Upper lobe of left lung (tissue), 6 donors: ENCODE results near the gene ANXA6. TPM values are rescaled to one million over a fixed set of nuclear protein-coding genes. Genes with fewer than 3 reads are reported as not detected.
A peak's percentile ranks its signal among the peaks of the same experiment; 100 is the strongest.

Source experiments
- ATAC-seq, 2 donors: fragments of 200-7000 bp; cut with Tn5 transposase; one replicate each; pipeline ENCODE4 v1.9.1; 2022; ENCODE audit warnings: mild to moderate bottlenecking in 2 of 2, moderate library complexity in 2 of 2; ENCODE audit not compliant: low FRiP score in 2 of 2
- DNase-seq, 2 donors: peaks; one replicate each; pipeline ENCODE4 v3.0.0-alpha.2; 2019 to 2020
- H3K27ac ChIP-seq, 4 donors: fragments of 200-600 bp; sonication (generic); one replicate each; pipeline ENCODE4 v1.5.1; 2016 to 2019
- H3K27me3 ChIP-seq, 4 donors: fragments of 200-600 bp; sonication (generic); one replicate each; pipeline ENCODE4 v1.5.1; 2017 to 2019
- H3K36me3 ChIP-seq, 4 donors: fragments of 200-600 bp; sonication (generic); one replicate each; pipeline ENCODE4 v1.5.1; 2016 to 2019
- H3K4me1 ChIP-seq, 4 donors: fragments of 200-600 bp; sonication (generic); one replicate each; pipeline ENCODE4 v1.5.1; 2018 to 2019
- H3K4me3 ChIP-seq, 4 donors: fragments of 200-600 bp; sonication (generic); one replicate each; pipeline ENCODE4 v1.5.1; 2017 to 2019; ENCODE audit warnings: mild to moderate bottlenecking in 2 of 4, moderate library complexity in 1 of 4
- H3K9me3 ChIP-seq, 4 donors: fragments of 200-600 bp; sonication (generic); one replicate each; pipeline ENCODE4 v1.5.1; 2018 to 2019
- EP300 ChIP-seq, 4 donors: sonication (generic); formaldehyde crosslinking; IDR thresholded peaks; one replicate each; pipeline ENCODE4 v1.5.1; 2017; ENCODE audit warnings: antibody characterized with exemption in 4 of 4, control low read depth in 2 of 4
- POLR2A ChIP-seq, 4 donors: fragments of 450-650 bp; IDR thresholded peaks; one replicate each; pipeline ENCODE4 v1.5.1; 2016 to 2017; ENCODE audit warnings: antibody characterized with exemption in 4 of 4, mild to moderate bottlenecking in 2 of 4
- POLR2AphosphoS5 ChIP-seq, 2 donors: sonication (generic); formaldehyde crosslinking; IDR thresholded peaks; one replicate each; pipeline ENCODE4 v1.5.1; 2017; ENCODE audit warnings: antibody characterized with exemption in 2 of 2
- WGBS, 2 donors: methylation state at CpG; one replicate each; pipeline ENCODE4 v1.1.5; 2017 to 2018; 5-methylcytosine and 5-hydroxymethylcytosine counted together
- total RNA-seq, 6 donors: library from RNA; depleted of rRNA in 4 of 6; stranded (reverse); fragments of >200 nt in 4 of 6; gene quantifications; one replicate each; pipeline versions ENCODE4 v1.1.0 to v1.2.1, GENCODE V29; 2016 to 2021
- TF ChIP-seq, protein P1 (sequence below), 6 experiments: fragments of 450-650 bp in 4 of 6; fragments of 200-600 bp in 2 of 6; sonication (generic) in 2 of 6; IDR thresholded peaks; one replicate each; pipeline ENCODE4 v1.5.1; 2016 to 2019; ENCODE audit warnings: antibody characterized with exemption in 6 of 6
- donor health status: DM: no; HTN: no; CAD: no; lungs with moderate emphysema.
- donor health status: DM: no; HTN: yes; CAD: no; lungs with severe emphysema.

The ANXA6 gene
- total RNA-seq, 6 donors from 2014 or later: 68.5 to 176 (median 84.5) TPM

DNA sequence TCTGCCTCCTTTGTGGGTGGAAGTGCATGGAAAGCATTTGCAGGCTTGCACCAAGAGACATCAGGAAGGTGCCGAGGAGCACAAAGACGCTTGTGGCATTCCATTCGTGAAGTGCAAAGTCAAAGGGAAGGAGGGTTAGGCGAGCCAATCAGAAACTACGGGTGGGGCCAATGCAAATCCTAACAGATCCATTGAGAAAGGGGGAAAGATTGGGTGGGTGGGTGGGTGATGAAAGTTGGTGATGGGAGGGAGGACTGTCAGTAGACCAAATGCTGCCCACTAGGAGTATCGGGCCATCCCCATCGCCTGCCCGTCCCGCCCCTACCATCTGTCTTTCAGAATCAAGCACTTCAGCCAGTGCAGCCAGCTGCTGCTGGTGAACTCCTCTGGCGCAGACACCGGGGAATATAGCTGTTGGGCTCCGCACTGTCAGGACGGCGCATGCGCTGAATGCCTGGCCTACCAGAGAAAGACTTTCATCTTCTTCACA is 17.1 kb upstream of the ANXA6 start:
- Histone ChIP-seq H3K9me3 (no peaks in the 10 kb centered on the region), H3K27me3 (no peaks in the 10 kb centered on the region), H3K4me1 (peaks cover 0 to 4% (median 0%) of the 10 kb centered on the region in 4 donors), H3K4me3 (peak overlapping the region in 1 of 4 donors; percentile 17), H3K36me3 (peaks cover 0 to 7% (median 1%) of the 10 kb centered on the region in 4 donors), H3K27ac (no peak overlapping the region)
- TF ChIP-seq POLR2A (IDR thresholded peaks at IDR 0.05) (no peak), EP300 (IDR thresholded peaks at IDR 0.05) (no peak), POLR2AphosphoS5 (IDR thresholded peaks at IDR 0.05) (no peak)
- TF ChIP-seq, protein P1, sequence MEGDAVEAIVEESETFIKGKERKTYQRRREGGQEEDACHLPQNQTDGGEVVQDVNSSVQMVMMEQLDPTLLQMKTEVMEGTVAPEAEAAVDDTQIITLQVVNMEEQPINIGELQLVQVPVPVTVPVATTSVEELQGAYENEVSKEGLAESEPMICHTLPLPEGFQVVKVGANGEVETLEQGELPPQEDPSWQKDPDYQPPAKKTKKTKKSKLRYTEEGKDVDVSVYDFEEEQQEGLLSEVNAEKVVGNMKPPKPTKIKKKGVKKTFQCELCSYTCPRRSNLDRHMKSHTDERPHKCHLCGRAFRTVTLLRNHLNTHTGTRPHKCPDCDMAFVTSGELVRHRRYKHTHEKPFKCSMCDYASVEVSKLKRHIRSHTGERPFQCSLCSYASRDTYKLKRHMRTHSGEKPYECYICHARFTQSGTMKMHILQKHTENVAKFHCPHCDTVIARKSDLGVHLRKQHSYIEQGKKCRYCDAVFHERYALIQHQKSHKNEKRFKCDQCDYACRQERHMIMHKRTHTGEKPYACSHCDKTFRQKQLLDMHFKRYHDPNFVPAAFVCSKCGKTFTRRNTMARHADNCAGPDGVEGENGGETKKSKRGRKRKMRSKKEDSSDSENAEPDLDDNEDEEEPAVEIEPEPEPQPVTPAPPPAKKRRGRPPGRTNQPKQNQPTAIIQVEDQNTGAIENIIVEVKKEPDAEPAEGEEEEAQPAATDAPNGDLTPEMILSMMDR (IDR thresholded peaks at IDR 0.05): no peak
- ATAC-seq: peak in 1 of 2 donors; percentile 16
- DNase-seq: peak in 1 of 2 donors; percentile 45
- 73 to 82% methylated on average over 14 to 15 of the region's 15 CpGs for WGBS, 2 donors

- Histone ChIP-seq H3K4me3 (peak overlapping the region in 1 of 4 donors; percentile 17), H3K27ac (no peak overlapping the region), H3K4me1 (peaks cover 0 to 4% (median 0%) of the 10 kb centered on the region in 4 donors), H3K36me3 (peaks cover 0 to 7% (median 0%) of the 10 kb centered on the region in 4 donors), H3K27me3 (no peaks in the 10 kb centered on the region), H3K9me3 (no peaks in the 10 kb centered on the region)
- DNase-seq: no peak
- TF ChIP-seq, protein P1 (IDR thresholded peaks at IDR 0.05): no peak
- no peak for TF ChIP-seq EP300 (IDR thresholded peaks at IDR 0.05)
- no peak for TF ChIP-seq POLR2A (IDR thresholded peaks at IDR 0.05)
- TF ChIP-seq POLR2AphosphoS5 (IDR thresholded peaks at IDR 0.05): no peak
- 89 to 90% methylated on average over 11 of the region's 11 CpGs for WGBS, 2 donors
- ATAC-seq: no peak
Measured at GRCh38 chr5:151173711-151174611, 16.4 kb upstream of the ANXA6 start.

DNA sequence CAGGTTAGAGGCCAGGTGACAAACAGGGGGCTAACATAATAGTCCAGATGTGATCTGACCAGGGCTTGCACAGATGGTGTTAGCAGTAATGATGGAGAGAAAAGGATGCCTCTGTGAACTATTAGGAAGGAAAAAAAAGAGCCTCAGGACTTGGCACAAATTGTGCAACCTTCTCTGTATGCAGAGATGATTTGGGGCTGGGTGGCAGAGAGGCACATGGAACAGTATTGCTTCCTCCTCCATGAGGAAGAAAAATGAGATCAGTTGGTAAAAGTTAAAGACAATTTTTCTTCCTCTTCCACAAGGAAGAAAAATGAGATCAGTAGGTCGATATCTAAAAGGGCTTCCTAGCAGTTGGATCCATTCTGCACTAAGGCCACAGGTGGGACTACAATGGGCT is 13.9 kb upstream of the ANXA6 start:
- WGBS, 2 donors: 61 to 74% methylated on average over 1 of the region's 1 CpG
- H3K27me3 ChIP-seq: no peaks in the 10 kb centered on the region
- no peak overlapping the region for H3K27ac ChIP-seq
- H3K9me3 ChIP-seq: no peaks in the 10 kb centered on the region
- H3K4me3 ChIP-seq: no peak overlapping the region
- DNase-seq (peak in 1 of 2 donors; percentile 24), ATAC-seq (no peak)
- peaks cover 0 to 4% (median 0%) of the 10 kb centered on the region in 4 donors for H3K4me1 ChIP-seq
- TF ChIP-seq POLR2AphosphoS5 (IDR thresholded peaks at IDR 0.05) (no peak), POLR2A (IDR thresholded peaks at IDR 0.05) (no peak), EP300 (IDR thresholded peaks at IDR 0.05) (no peak)
- TF ChIP-seq, protein P1 (IDR thresholded peaks at IDR 0.05): no peak
- no peaks in the 10 kb centered on the region for H3K36me3 ChIP-seq

GRCh38 chr5:151168602-151169344 is 11.2 kb upstream of the ANXA6 start:
- no peak overlapping the region for H3K27ac ChIP-seq
- no peak for TF ChIP-seq EP300 (IDR thresholded peaks at IDR 0.05)
- no peaks in the 10 kb centered on the region for H3K27me3 ChIP-seq
- no peaks in the 10 kb centered on the region for H3K36me3 ChIP-seq
- WGBS, 2 donors: 78 to 84% methylated on average over 10 of the region's 10 CpGs
- no peak overlapping the region for H3K4me3 ChIP-seq
- H3K4me1 ChIP-seq: peaks cover 3 to 9% (median 8%) of the 10 kb centered on the region in 4 donors
- H3K9me3 ChIP-seq: no peaks in the 10 kb centered on the region
- ATAC-seq (no peak), DNase-seq (peak in 1 of 2 donors; percentile 14)

- WGBS, 2 donors: 91 to 92% methylated on average over 5 to 9 of the region's 9 CpGs
- ATAC-seq (no peak), DNase-seq (no peak)
- Histone ChIP-seq H3K4me3 (no peak overlapping the region), H3K27me3 (no peaks in the 10 kb centered on the region), H3K4me1 (peaks cover 3 to 9% (median 8%) of the 10 kb centered on the region in 4 donors), H3K36me3 (no peaks in the 10 kb centered on the region), H3K27ac (no peak overlapping the region), H3K9me3 (no peaks in the 10 kb centered on the region)
- TF ChIP-seq POLR2AphosphoS5 (IDR thresholded peaks at IDR 0.05): no peak
- TF ChIP-seq EP300 (IDR thresholded peaks at IDR 0.05): no peak
Measured at GRCh38 chr5:151167022-151167421, 9.4 kb upstream of the ANXA6 start.
